Dermis blood vessel endothelial cell (primary cell): ENCODE data around the gene XRCC3. TPM values are rescaled to one million over a fixed set of nuclear protein-coding genes. Genes with fewer than 3 reads are reported as not detected.

Experiments used
- DNase-seq: peaks from one replicate; pipeline ENCODE4 v3.0.0; 2010
- total RNA-seq: library from RNA; depleted of rRNA; stranded (reverse); fragments of >200 nt; gene quantifications from 2 replicates; pipeline ENCODE4 v1.2.3, GENCODE V29; 2014

The XRCC3 gene
- total RNA-seq, 1 donor from 2014 or later: 18.2 TPM

- no peak for DNase-seq
Observed at GRCh38 chr14:103738166-103738565, 22.9 kb upstream of the XRCC3 start.

- no peak for DNase-seq
Observed at GRCh38 chr14:103737432-103738045, 22.3 kb upstream of the XRCC3 start.

GRCh38 chr14:103736546-103737431 is 21.5 kb upstream of the XRCC3 start:
- DNase-seq: no peak

GRCh38 chr14:103735815-103736545 is 20.7 kb upstream of the XRCC3 start:
- DNase-seq: no peak

GRCh38 chr14:103735439-103735814 is 20.2 kb upstream of the XRCC3 start:
- DNase-seq: peak; percentile 41

- peak; percentile 61 for DNase-seq
Observed at GRCh38 chr14:103735022-103735421, 19.8 kb upstream of the XRCC3 start.

- DNase-seq: no peak
Observed at GRCh38 chr14:103734081-103734888, 19.0 kb upstream of the XRCC3 start.

GRCh38 chr14:103733651-103734050 is 18.4 kb upstream of the XRCC3 start:
- no peak for DNase-seq

GRCh38 chr14:103732868-103733620 is 17.8 kb upstream of the XRCC3 start:
- DNase-seq: no peak

GRCh38 chr14:103731916-103732867 is 16.9 kb upstream of the XRCC3 start:
- DNase-seq: no peak

GRCh38 chr14:103731481-103731880 is 16.2 kb upstream of the XRCC3 start:
- DNase-seq: no peak

- no peak for DNase-seq
Observed at GRCh38 chr14:103730490-103731035, 15.3 kb upstream of the XRCC3 start.

GRCh38 chr14:103729496-103730448 is 14.5 kb upstream of the XRCC3 start:
- DNase-seq: no peak

GRCh38 chr14:103728721-103729120 is 13.5 kb upstream of the XRCC3 start:
- no peak for DNase-seq

- DNase-seq: no peak
Observed at GRCh38 chr14:103728141-103728540, 12.9 kb upstream of the XRCC3 start.

GRCh38 chr14:103727313-103727980 is 12.2 kb upstream of the XRCC3 start:
- DNase-seq: no peak

- no peak for DNase-seq
Observed at GRCh38 chr14:103726474-103726873, 11.2 kb upstream of the XRCC3 start.

- no peak for DNase-seq
Observed at GRCh38 chr14:103725739-103726395, 10.6 kb upstream of the XRCC3 start.
